Measurements from ENCODE around the gene IGSF5. TPM values are rescaled to one million over a fixed set of nuclear protein-coding genes. Genes with fewer than 3 reads are reported as not detected.
"Not testable (repeated sequence)": the region's sequence is repeated elsewhere in the genome, so short reads cannot be mapped to it uniquely, and the experiment has no call there.

Gene IGSF5
- total RNA-seq, 4 donors from 2014 or later: not detected

GRCh38 chr21:39730418-39731157 is 14.4 kb upstream of the IGSF5 start:
- Histone ChIP-seq H3K36me3 (no peaks in the 10 kb centered on the region), H3K27ac (no peak overlapping the region), H3K4me1 (no peaks in the 10 kb centered on the region), H3K9me3 (no peaks in the 10 kb centered on the region), H3K4me3 (no peak overlapping the region), H3K27me3 (no peaks in the 10 kb centered on the region)
- ATAC-seq (no peak), DNase-seq (no peak)
- intact Hi-C loops (cut with DNase I; ENCODE audit: low total_unique reads) (no loop called here), in situ Hi-C loops (cut with MboI; ENCODE audit: low sequenced_read_pairs in 4 of 4) (no loop called here)
- TF ChIP-seq POLR2A (IDR thresholded peaks at IDR 0.05) (no peak), CTCF (IDR thresholded peaks at IDR 0.05 in 4 of 5, conservative IDR thresholded peaks at IDR 0.05 in 1 of 5) (no peak)

GRCh38 chr21:39736716-39737115 is 8.3 kb upstream of the IGSF5 start:
- ATAC-seq: no peak

GRCh38 chr21:39737376-39738000 is 7.5 kb upstream of the IGSF5 start:
- TF ChIP-seq POLR2A (IDR thresholded peaks at IDR 0.05) (no peak), CTCF (IDR thresholded peaks at IDR 0.05 in 4 of 5, conservative IDR thresholded peaks at IDR 0.05 in 1 of 5) (no peak)
- no peaks in the 10 kb centered on the region for H3K4me1 ChIP-seq
- in situ Hi-C loops (cut with MboI; ENCODE audit: low sequenced_read_pairs in 4 of 4): no loop called here
- H3K9me3 ChIP-seq: no peaks in the 10 kb centered on the region
- intact Hi-C loops (cut with DNase I; ENCODE audit: low total_unique reads): no loop called here
- DNase-seq: no peak
- ATAC-seq: no peak
- H3K27me3 ChIP-seq: no peaks in the 10 kb centered on the region
- no peaks in the 10 kb centered on the region for H3K36me3 ChIP-seq
- no peak overlapping the region for H3K27ac ChIP-seq
- no peak overlapping the region for H3K4me3 ChIP-seq

More at GRCh38 chr21:39736716-39737115, 8.3 kb upstream of the IGSF5 start:
- intact Hi-C loops (cut with DNase I; ENCODE audit: low total_unique reads) (no loop called here), in situ Hi-C loops (cut with MboI; ENCODE audit: low sequenced_read_pairs in 4 of 4) (no loop called here)
- Histone ChIP-seq H3K9me3 (no peaks in the 10 kb centered on the region), H3K4me3 (no peak overlapping the region), H3K27ac (no peak overlapping the region), H3K27me3 (no peaks in the 10 kb centered on the region), H3K4me1 (no peaks in the 10 kb centered on the region), H3K36me3 (no peaks in the 10 kb centered on the region)
- TF ChIP-seq POLR2A (IDR thresholded peaks at IDR 0.05): no peak
- TF ChIP-seq CTCF (IDR thresholded peaks at IDR 0.05 in 4 of 5, conservative IDR thresholded peaks at IDR 0.05 in 1 of 5): no peak
- DNase-seq: no peak

GRCh38 chr21:39738566-39738965 is 6.4 kb upstream of the IGSF5 start:
- ATAC-seq: no peak
- DNase-seq: no peak
- no peak overlapping the region for H3K27ac ChIP-seq
- intact Hi-C loops (cut with DNase I; ENCODE audit: low total_unique reads): no loop called here
- no peaks in the 10 kb centered on the region for H3K4me1 ChIP-seq
- H3K36me3 ChIP-seq: no peaks in the 10 kb centered on the region
- in situ Hi-C loops (cut with MboI; ENCODE audit: low sequenced_read_pairs in 4 of 4): no loop called here
- no peaks in the 10 kb centered on the region for H3K9me3 ChIP-seq
- no peak for TF ChIP-seq CTCF (IDR thresholded peaks at IDR 0.05 in 4 of 5, conservative IDR thresholded peaks at IDR 0.05 in 1 of 5)
- TF ChIP-seq POLR2A (IDR thresholded peaks at IDR 0.05): no peak
- H3K27me3 ChIP-seq: no peaks in the 10 kb centered on the region
- H3K4me3 ChIP-seq: no peak overlapping the region

- in situ Hi-C loops (cut with MboI; ENCODE audit: low sequenced_read_pairs in 4 of 4); intact Hi-C loops (cut with DNase I; ENCODE audit: low total_unique reads); H3K27ac ChIP-seq; H3K27me3 ChIP-seq; ATAC-seq; H3K4me1 ChIP-seq; H3K36me3 ChIP-seq; DNase-seq; H3K9me3 ChIP-seq; H3K4me3 ChIP-seq: not testable (repeated sequence)
Measured at GRCh38 chr21:39739531-39739930, 5.5 kb upstream of the IGSF5 start.

GRCh38 chr21:39742561-39742960 is 2.4 kb upstream of the IGSF5 start:
- DNase-seq; intact Hi-C loops (cut with DNase I; ENCODE audit: low total_unique reads); H3K36me3 ChIP-seq; H3K27me3 ChIP-seq; H3K9me3 ChIP-seq; H3K4me3 ChIP-seq; ATAC-seq; H3K4me1 ChIP-seq; in situ Hi-C loops (cut with MboI; ENCODE audit: low sequenced_read_pairs in 4 of 4); H3K27ac ChIP-seq: not testable (repeated sequence)

GRCh38 chr21:39745332-39745731 is 349 bp downstream of the IGSF5 start:
- H3K36me3 ChIP-seq; H3K27ac ChIP-seq; DNase-seq; H3K9me3 ChIP-seq; in situ Hi-C loops (cut with MboI; ENCODE audit: low sequenced_read_pairs in 4 of 4); H3K4me3 ChIP-seq; ATAC-seq; H3K4me1 ChIP-seq; H3K27me3 ChIP-seq; intact Hi-C loops (cut with DNase I; ENCODE audit: low total_unique reads): not testable (repeated sequence)
